K562 (cell line): ENCODE results near the gene CDIPT. TPM values are rescaled to one million over a fixed set of nuclear protein-coding genes. Genes with fewer than 3 reads are reported as not detected.

ENCODE experiments used
- FOXK2 ChIP-seq, 2 experiments: fragments of 450-650 bp; IDR thresholded peaks in 1 of 2; conservative IDR thresholded peaks in 1 of 2; 2 replicates each; pipeline ENCODE4 v1.6.1; 2016; ENCODE audit warnings: low read depth in 2 of 2, mild to moderate bottlenecking in 1 of 2
- HNRNPUL1 ChIP-seq: fragments of 200-400 bp; formaldehyde crosslinking; IDR thresholded peaks from 2 replicates; pipeline ENCODE4 v1.6.1; 2017; ENCODE audit warnings: low read length
- NFIC ChIP-seq: fragments of 450-650 bp; IDR thresholded peaks from 2 replicates; pipeline ENCODE4 v1.6.1; 2017; ENCODE audit warnings: mild to moderate bottlenecking, inconsistent platforms
- PML ChIP-seq: IDR thresholded peaks from 2 replicates; pipeline ENCODE4 v1.6.1; 2012; ENCODE audit warnings: low read length, inconsistent platforms
- SRSF7 ChIP-seq: fragments of 200-400 bp; formaldehyde crosslinking; optimal IDR thresholded peaks from 2 replicates; pipeline ENCODE3; 2017; ENCODE audit warnings: mild to moderate bottlenecking, low read depth, low read length
- TRIM24 ChIP-seq, 2 experiments: fragments of 450-650 bp; IDR thresholded peaks; 2 replicates each; pipeline ENCODE4 v1.6.1; 2016
- ZNF232 ChIP-seq: sonication (generic); formaldehyde crosslinking; IDR thresholded peaks from 2 replicates; pipeline ENCODE4 v1.8.0; 2022; ENCODE audit warnings: mild to moderate bottlenecking, missing genetic modification reagents
- ZNF76 ChIP-seq: fragments of 250-450 bp; sonication (Bioruptor Pico); IDR thresholded peaks from 2 replicates; pipeline ENCODE4 v1.4.0; 2020; ENCODE audit warnings: mild to moderate bottlenecking, moderate library complexity, borderline replicate concordance
- polyA plus RNA-seq, 8 experiments: library from polyadenylated mRNA; depleted of rRNA in 4 of 8; stranded (reverse) in 5 of 8; unstranded in 3 of 8; fragments of >200 nt; fragmentation: Nextera tagmentation in 2 of 8; fragmentation: Illumina TruSeq in 1 of 8; extraction: Ambion mirVana in 2 of 8; extraction: Trizol in 1 of 8; gene quantifications; 2 replicates each; pipeline versions ENCODE4 v1.2.1 to v1.2.3, GENCODE V29; 2011 to 2014; ENCODE audit warnings: inconsistent platforms in 1 of 8, missing spikeins in 1 of 8
- total RNA-seq, 7 experiments: library from RNA; depleted of rRNA in 6 of 7; stranded (reverse); fragments of >200 nt in 6 of 7; fragmentation: Illumina TruSeq in 2 of 7; extraction: Trizol in 2 of 7; gene quantifications; 2 replicates each; pipeline versions ENCODE4 v1.2.1 to v1.2.3, GENCODE V29; 2011 to 2021; ENCODE audit warnings: low replicate concordance in 1 of 7
- TF ChIP-seq, protein P1 (sequence below): fragments of 250-450 bp; sonication (Bioruptor Pico); IDR thresholded peaks from 2 replicates; pipeline ENCODE4 v1.4.0; 2020
- TF ChIP-seq, protein P2 (sequence below), 2 experiments: fragments of 450-650 bp; formaldehyde crosslinking in 1 of 2; IDR thresholded peaks; 2 replicates each; pipeline versions ENCODE4 v1.4.0 to v1.6.1; 2014 to 2020; ENCODE audit warnings: mild to moderate bottlenecking in 2 of 2, borderline replicate concordance in 1 of 2, low read depth in 1 of 2
- TF ChIP-seq, protein P3 (sequence below): fragments of 450-650 bp; IDR thresholded peaks from 2 replicates; pipeline ENCODE4 v1.6.1; 2014; ENCODE audit warnings: low read depth, mild to moderate bottlenecking, moderate library complexity, borderline replicate concordance

CDIPT gene
- total and polyA plus RNA-seq, 9 of the 15 experiments (the other 6 are each of a cell fraction or from before 2014, with no cell fraction given): 1.3 to 37.0 (median 23.0) TPM

DNA sequence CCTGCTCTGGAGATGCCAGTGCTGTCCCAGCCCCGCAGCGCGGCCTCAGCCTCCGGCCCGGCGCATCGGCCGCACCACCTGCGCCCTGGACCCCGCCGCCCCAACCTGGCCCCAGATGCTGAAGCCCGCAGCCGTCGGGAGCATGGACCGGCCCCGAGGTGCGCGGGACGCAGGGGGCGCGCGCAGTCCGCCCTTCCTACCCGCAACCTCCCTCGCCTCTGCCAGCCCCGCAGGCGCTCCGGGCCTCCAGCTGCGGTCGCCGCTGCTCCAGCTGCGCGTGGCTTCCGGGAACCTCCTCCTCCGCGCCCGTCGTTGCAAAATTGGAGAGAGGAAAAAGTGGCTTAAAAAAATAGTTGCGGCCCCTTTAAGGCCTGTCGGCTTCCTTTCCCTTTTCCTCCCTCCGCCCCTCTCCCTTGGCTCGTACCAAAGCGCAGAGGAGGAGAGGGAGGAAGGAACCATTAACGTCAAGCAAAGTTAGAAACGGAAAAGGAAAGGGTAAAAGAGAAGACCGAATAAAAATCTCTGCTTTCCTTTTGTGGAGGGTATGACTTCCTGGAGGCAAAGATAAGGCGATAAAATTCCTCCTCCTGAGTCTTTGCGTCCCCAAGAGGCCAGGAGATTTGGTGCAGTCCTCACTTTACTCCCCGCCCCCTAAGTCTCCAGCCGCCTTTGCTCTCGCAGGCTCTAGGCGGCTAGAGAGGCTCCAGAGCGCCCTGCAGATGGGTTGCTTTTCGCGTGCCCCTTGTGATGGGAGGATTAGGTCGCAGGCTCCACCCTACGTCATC, at the start of gene CDIPT (continued):
- TF ChIP-seq, protein P1, sequence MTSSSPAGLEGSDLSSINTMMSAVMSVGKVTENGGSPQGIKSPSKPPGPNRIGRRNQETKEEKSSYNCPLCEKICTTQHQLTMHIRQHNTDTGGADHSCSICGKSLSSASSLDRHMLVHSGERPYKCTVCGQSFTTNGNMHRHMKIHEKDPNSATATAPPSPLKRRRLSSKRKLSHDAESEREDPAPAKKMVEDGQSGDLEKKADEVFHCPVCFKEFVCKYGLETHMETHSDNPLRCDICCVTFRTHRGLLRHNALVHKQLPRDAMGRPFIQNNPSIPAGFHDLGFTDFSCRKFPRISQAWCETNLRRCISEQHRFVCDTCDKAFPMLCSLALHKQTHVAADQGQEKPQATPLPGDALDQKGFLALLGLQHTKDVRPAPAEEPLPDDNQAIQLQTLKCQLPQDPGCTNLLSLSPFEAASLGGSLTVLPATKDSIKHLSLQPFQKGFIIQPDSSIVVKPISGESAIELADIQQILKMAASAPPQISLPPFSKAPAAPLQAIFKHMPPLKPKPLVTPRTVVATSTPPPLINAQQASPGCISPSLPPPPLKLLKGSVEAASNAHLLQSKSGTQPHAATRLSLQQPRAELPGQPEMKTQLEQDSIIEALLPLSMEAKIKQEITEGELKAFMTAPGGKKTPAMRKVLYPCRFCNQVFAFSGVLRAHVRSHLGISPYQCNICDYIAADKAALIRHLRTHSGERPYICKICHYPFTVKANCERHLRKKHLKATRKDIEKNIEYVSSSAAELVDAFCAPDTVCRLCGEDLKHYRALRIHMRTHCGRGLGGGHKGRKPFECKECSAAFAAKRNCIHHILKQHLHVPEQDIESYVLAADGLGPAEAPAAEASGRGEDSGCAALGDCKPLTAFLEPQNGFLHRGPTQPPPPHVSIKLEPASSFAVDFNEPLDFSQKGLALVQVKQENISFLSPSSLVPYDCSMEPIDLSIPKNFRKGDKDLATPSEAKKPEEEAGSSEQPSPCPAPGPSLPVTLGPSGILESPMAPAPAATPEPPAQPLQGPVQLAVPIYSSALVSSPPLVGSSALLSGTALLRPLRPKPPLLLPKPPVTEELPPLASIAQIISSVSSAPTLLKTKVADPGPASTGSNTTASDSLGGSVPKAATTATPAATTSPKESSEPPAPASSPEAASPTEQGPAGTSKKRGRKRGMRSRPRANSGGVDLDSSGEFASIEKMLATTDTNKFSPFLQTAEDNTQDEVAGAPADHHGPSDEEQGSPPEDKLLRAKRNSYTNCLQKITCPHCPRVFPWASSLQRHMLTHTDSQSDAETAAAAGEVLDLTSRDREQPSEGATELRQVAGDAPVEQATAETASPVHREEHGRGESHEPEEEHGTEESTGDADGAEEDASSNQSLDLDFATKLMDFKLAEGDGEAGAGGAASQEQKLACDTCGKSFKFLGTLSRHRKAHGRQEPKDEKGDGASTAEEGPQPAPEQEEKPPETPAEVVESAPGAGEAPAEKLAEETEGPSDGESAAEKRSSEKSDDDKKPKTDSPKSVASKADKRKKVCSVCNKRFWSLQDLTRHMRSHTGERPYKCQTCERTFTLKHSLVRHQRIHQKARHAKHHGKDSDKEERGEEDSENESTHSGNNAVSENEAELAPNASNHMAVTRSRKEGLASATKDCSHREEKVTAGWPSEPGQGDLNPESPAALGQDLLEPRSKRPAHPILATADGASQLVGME (CRISPR knock-in tag): peak; percentile 36; the same call in 1 of the 2 replicates
- TF ChIP-seq, protein P2, sequence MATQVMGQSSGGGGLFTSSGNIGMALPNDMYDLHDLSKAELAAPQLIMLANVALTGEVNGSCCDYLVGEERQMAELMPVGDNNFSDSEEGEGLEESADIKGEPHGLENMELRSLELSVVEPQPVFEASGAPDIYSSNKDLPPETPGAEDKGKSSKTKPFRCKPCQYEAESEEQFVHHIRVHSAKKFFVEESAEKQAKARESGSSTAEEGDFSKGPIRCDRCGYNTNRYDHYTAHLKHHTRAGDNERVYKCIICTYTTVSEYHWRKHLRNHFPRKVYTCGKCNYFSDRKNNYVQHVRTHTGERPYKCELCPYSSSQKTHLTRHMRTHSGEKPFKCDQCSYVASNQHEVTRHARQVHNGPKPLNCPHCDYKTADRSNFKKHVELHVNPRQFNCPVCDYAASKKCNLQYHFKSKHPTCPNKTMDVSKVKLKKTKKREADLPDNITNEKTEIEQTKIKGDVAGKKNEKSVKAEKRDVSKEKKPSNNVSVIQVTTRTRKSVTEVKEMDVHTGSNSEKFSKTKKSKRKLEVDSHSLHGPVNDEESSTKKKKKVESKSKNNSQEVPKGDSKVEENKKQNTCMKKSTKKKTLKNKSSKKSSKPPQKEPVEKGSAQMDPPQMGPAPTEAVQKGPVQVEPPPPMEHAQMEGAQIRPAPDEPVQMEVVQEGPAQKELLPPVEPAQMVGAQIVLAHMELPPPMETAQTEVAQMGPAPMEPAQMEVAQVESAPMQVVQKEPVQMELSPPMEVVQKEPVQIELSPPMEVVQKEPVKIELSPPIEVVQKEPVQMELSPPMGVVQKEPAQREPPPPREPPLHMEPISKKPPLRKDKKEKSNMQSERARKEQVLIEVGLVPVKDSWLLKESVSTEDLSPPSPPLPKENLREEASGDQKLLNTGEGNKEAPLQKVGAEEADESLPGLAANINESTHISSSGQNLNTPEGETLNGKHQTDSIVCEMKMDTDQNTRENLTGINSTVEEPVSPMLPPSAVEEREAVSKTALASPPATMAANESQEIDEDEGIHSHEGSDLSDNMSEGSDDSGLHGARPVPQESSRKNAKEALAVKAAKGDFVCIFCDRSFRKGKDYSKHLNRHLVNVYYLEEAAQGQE (IDR thresholded peaks at IDR 0.05; ENCODE audit: borderline replicate concordance): peak; percentile 65
- TF ChIP-seq, protein P2 (CRISPR knock-in tag; IDR thresholded peaks at IDR 0.05; ENCODE audit: low read depth): no peak
- TF ChIP-seq, protein P3, sequence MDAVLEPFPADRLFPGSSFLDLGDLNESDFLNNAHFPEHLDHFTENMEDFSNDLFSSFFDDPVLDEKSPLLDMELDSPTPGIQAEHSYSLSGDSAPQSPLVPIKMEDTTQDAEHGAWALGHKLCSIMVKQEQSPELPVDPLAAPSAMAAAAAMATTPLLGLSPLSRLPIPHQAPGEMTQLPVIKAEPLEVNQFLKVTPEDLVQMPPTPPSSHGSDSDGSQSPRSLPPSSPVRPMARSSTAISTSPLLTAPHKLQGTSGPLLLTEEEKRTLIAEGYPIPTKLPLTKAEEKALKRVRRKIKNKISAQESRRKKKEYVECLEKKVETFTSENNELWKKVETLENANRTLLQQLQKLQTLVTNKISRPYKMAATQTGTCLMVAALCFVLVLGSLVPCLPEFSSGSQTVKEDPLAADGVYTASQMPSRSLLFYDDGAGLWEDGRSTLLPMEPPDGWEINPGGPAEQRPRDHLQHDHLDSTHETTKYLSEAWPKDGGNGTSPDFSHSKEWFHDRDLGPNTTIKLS: peak; percentile 86
- TF ChIP-seq TRIM24 (IDR thresholded peaks at IDR 0.05) (0 out of 4 replicates have a peak, but pooled peaks of 1 of the 2 experiments have one; percentile 57), NFIC (peak; percentile 49), HNRNPUL1 (no peak), ZNF232 (CRISPR knock-in tag) (no peak), ZNF76 (CRISPR knock-in tag) (no peak), FOXK2 (conservative IDR thresholded peaks at IDR 0.05 in 1 of 2, IDR thresholded peaks at IDR 0.05 in 1 of 2; ENCODE audit: low read depth in 2 of 2) (peak in 1 of 2 experiments; percentile 100; a peak in 3 of 4 replicates), PML (peak; percentile 53; the same call in 1 of the 2 replicates), SRSF7 (no peak)
